ENCODE measurements around the gene ENTHD1.

Gene ENTHD1

DNA sequence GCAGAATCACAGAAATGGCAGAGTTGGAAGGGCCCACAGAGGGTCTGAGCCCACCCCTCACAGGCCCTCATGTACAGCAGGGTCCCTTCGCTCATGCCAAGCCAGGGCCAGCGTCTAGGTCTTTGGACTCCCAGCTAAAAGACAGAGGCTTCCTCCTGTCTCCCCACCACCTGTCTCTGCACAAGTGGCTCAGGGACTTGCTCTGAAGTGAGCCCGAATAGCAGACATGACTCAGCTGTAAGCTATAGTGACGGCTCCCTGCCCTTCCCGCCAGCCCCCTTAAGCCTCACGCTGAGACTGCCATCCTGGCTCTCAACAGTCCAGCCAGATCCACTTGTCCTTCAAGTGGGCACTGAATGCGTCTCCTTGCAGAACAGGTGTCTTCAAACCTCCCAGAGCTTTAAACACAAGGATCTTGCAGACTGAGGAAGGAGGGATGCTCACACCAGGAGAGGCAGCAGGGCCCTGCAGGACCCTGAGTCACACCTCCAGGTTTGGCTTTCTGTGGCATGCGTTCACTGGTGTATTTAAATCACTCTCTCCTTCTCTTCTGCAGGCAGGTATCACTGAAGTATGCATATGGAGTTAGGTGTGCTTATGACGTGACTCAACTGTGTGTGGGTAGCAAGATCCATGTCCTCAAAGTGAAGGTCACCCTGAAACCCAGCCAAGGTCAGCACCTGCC lies 168.1 kb downstream of the ENTHD1 start:
- no peaks in the 10 kb centered on the region for H3K9me3 ChIP-seq (ENCODE audit: control insufficient read depth, insufficient read depth, low read depth, low read length)
- ChIA-PET POLR2A (no interaction called here), CTCF (no interaction called here)
- H3K27ac ChIP-seq (ENCODE audit: extremely low read depth, low read depth, low read length), result no peak overlapping the region
- TF ChIP-seq OVOL3 (tag by site-specific recombination; IDR thresholded peaks at IDR 0.05), result no peak
- TF ChIP-seq, protein P1, sequence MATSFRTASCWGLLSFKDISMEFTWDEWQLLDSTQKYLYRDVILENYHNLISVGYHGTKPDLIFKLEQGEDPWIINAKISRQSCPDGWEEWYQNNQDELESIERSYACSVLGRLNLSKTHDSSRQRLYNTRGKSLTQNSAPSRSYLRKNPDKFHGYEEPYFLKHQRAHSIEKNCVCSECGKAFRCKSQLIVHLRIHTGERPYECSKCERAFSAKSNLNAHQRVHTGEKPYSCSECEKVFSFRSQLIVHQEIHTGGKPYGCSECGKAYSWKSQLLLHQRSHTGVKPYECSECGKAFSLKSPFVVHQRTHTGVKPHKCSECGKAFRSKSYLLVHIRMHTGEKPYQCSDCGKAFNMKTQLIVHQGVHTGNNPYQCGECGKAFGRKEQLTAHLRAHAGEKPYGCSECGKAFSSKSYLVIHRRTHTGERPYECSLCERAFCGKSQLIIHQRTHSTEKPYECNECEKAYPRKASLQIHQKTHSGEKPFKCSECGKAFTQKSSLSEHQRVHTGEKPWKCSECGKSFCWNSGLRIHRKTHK (tag by site-specific recombination; IDR thresholded peaks at IDR 0.05), result no peak
- no peak for TF ChIP-seq ZNF239 (tag by site-specific recombination; IDR thresholded peaks at IDR 0.05)
- TF ChIP-seq ZXDB (tag by site-specific recombination; IDR thresholded peaks at IDR 0.05), result no peak
- TF ChIP-seq, protein P2, sequence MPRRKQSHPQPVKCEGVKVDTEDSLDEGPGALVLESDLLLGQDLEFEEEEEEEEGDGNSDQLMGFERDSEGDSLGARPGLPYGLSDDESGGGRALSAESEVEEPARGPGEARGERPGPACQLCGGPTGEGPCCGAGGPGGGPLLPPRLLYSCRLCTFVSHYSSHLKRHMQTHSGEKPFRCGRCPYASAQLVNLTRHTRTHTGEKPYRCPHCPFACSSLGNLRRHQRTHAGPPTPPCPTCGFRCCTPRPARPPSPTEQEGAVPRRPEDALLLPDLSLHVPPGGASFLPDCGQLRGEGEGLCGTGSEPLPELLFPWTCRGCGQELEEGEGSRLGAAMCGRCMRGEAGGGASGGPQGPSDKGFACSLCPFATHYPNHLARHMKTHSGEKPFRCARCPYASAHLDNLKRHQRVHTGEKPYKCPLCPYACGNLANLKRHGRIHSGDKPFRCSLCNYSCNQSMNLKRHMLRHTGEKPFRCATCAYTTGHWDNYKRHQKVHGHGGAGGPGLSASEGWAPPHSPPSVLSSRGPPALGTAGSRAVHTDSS (tag by site-specific recombination; IDR thresholded peaks at IDR 0.05), result no peak
- TF ChIP-seq HOXD13 (CRISPR knock-in tag; IDR thresholded peaks at IDR 0.05; ENCODE audit: borderline replicate concordance), result no peak
- no peak for TF ChIP-seq ZNF335 (tag by site-specific recombination; conservative IDR thresholded peaks at IDR 0.05)
- TF ChIP-seq, protein P3, sequence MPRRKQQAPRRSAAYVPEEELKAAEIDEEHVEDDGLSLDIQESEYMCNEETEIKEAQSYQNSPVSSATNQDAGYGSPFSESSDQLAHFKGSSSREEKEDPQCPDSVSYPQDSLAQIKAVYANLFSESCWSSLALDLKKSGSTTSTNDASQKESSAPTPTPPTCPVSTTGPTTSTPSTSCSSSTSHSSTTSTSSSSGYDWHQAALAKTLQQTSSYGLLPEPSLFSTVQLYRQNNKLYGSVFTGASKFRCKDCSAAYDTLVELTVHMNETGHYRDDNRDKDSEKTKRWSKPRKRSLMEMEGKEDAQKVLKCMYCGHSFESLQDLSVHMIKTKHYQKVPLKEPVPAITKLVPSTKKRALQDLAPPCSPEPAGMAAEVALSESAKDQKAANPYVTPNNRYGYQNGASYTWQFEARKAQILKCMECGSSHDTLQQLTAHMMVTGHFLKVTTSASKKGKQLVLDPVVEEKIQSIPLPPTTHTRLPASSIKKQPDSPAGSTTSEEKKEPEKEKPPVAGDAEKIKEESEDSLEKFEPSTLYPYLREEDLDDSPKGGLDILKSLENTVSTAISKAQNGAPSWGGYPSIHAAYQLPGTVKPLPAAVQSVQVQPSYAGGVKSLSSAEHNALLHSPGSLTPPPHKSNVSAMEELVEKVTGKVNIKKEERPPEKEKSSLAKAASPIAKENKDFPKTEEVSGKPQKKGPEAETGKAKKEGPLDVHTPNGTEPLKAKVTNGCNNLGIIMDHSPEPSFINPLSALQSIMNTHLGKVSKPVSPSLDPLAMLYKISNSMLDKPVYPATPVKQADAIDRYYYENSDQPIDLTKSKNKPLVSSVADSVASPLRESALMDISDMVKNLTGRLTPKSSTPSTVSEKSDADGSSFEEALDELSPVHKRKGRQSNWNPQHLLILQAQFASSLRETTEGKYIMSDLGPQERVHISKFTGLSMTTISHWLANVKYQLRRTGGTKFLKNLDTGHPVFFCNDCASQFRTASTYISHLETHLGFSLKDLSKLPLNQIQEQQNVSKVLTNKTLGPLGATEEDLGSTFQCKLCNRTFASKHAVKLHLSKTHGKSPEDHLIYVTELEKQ (tag by site-specific recombination; IDR thresholded peaks at IDR 0.05; ENCODE audit: borderline replicate concordance), result no peak
- no peak for TF ChIP-seq ZFP3 (tag by site-specific recombination; IDR thresholded peaks at IDR 0.05; ENCODE audit: low read depth)
- TF ChIP-seq ZNF133 (tag by site-specific recombination; IDR thresholded peaks at IDR 0.05), result no peak
- TF ChIP-seq ZNF311 (tag by site-specific recombination; IDR thresholded peaks at IDR 0.05; ENCODE audit: borderline replicate concordance), result no peak
- no peak for TF ChIP-seq ZNF600 (tag by site-specific recombination; IDR thresholded peaks at IDR 0.05)
- TF ChIP-seq, protein P4, sequence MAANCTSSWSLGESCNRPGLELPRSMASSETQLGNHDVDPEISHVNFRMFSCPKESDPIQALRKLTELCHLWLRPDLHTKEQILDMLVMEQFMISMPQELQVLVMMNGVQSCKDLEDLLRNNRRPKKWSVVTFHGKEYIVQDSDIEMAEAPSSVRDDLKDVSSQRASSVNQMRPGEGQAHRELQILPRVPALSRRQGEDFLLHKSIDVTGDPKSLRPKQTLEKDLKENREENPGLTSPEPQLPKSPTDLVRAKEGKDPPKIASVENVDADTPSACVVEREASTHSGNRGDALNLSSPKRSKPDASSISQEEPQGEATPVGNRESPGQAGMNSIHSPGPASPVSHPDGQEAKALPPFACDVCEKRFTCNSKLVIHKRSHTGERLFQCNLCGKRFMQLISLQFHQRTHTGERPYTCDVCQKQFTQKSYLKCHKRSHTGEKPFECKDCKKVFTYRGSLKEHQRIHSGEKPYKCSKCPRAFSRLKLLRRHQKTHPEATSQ (tag by site-specific recombination; IDR thresholded peaks at IDR 0.05), result no peak
- TF ChIP-seq ZNF10 (tag by site-specific recombination; IDR thresholded peaks at IDR 0.05), result no peak
- TF ChIP-seq ZNF37A (tag by site-specific recombination; IDR thresholded peaks at IDR 0.05), result no peak
- TF ChIP-seq ZBTB17 (tag by site-specific recombination; IDR thresholded peaks at IDR 0.05), result no peak
- H3K4me1 ChIP-seq (ENCODE audit: control insufficient read depth, insufficient read depth, low read length), result peaks cover 2% of the 10 kb centered on the region; the same call in 1 of the 2 replicates
- H3K4me3 ChIP-seq (ENCODE audit: low read depth, low read length), result no peak overlapping the region
- no peaks in the 10 kb centered on the region for H3K36me3 ChIP-seq (ENCODE audit: control insufficient read depth in 2 of 2, insufficient read depth in 1 of 2, low read length in 2 of 2)

DNA sequence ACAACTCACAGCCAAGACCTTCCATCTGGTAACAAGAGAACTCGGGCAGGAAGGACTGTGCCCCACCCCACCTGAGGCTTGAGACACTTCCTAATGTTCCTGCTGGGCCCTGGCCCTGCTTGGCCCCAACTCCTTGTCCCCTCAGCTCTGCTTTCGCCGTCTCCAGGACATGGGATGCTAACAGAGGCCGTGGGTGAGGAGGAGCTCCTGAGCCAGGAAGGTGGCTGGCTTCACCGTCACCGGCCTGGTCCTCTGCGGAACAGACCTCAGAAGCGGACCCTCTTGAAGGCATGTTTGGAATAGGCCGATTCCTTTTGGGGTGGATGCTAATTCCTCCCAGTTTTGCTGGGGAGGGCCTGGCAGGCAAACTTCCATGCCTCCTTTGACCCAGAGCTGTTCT lies 168.7 kb downstream of the ENTHD1 start:
- ChIA-PET CTCF (no interaction called here), POLR2A (no interaction called here)
- Histone ChIP-seq H3K9me3 (ENCODE audit: control insufficient read depth, insufficient read depth, low read depth, low read length) (no peaks in the 10 kb centered on the region), H3K4me3 (ENCODE audit: low read depth, low read length) (no peak overlapping the region), H3K36me3 (ENCODE audit: control insufficient read depth in 2 of 2, insufficient read depth in 1 of 2, low read length in 2 of 2) (no peaks in the 10 kb centered on the region), H3K27ac (ENCODE audit: extremely low read depth, low read depth, low read length) (no peak overlapping the region), H3K4me1 (ENCODE audit: control insufficient read depth, insufficient read depth, low read length) (peaks cover 2% of the 10 kb centered on the region; the same call in 1 of the 2 replicates)
- no peak for TF ChIP-seq ZNF341 (tag by site-specific recombination; IDR thresholded peaks at IDR 0.05; ENCODE audit: low read depth)
- TF ChIP-seq ZBTB7A (tag by site-specific recombination; IDR thresholded peaks at IDR 0.05; ENCODE audit: low read depth), result no peak
- no peak for TF ChIP-seq MEIS1 (CRISPR knock-in tag; IDR thresholded peaks at IDR 0.05; ENCODE audit: borderline replicate concordance)
- TF ChIP-seq ZNF16 (tag by site-specific recombination; IDR thresholded peaks at IDR 0.05; ENCODE audit: low read depth), result no peak
- no peak for TF ChIP-seq ZNF112 (tag by site-specific recombination; IDR thresholded peaks at IDR 0.05)
- TF ChIP-seq, protein P1 (tag by site-specific recombination; IDR thresholded peaks at IDR 0.05), result no peak
- TF ChIP-seq ZIC2 (tag by site-specific recombination; IDR thresholded peaks at IDR 0.05), result no peak
- no peak for TF ChIP-seq ZNF510 (tag by site-specific recombination; IDR thresholded peaks at IDR 0.05; ENCODE audit: insufficient replicate concordance)
